ENCODE results near the gene CTSF.
"Not testable (repeated sequence)": the region's sequence is repeated elsewhere in the genome, so short reads cannot be mapped to it uniquely, and the experiment has no call there.

The CTSF gene

GRCh38 chr11:66586136-66586535 is 17.7 kb upstream of the CTSF start:
- no peak for TF ChIP-seq CTCF (conservative IDR thresholded peaks at IDR 0.05)
- no peak overlapping the region for H3K27ac ChIP-seq

- H3K27ac ChIP-seq, result not testable (repeated sequence)
Observed at GRCh38 chr11:66585447-66585846, 17.0 kb upstream of the CTSF start.

GRCh38 chr11:66582565-66583147 is 14.2 kb upstream of the CTSF start:
- H3K27ac ChIP-seq, result not testable (repeated sequence)

GRCh38 chr11:66581261-66581660 is 12.9 kb upstream of the CTSF start:
- H3K27ac ChIP-seq, result no peak overlapping the region
- TF ChIP-seq CTCF (conservative IDR thresholded peaks at IDR 0.05), result no peak

- no peak overlapping the region for H3K27ac ChIP-seq
- TF ChIP-seq CTCF (conservative IDR thresholded peaks at IDR 0.05), result no peak
Observed at GRCh38 chr11:66580803-66581202, 12.4 kb upstream of the CTSF start.

GRCh38 chr11:66579017-66579606 is 10.7 kb upstream of the CTSF start:
- TF ChIP-seq CTCF (conservative IDR thresholded peaks at IDR 0.05), result peak; percentile 100
- H3K27ac ChIP-seq, result no peak overlapping the region

GRCh38 chr11:66570850-66571180 is 2.4 kb upstream of the CTSF start:
- TF ChIP-seq CTCF (conservative IDR thresholded peaks at IDR 0.05), result no peak
- no peak overlapping the region for H3K27ac ChIP-seq

- no peak for TF ChIP-seq CTCF (conservative IDR thresholded peaks at IDR 0.05)
- H3K27ac ChIP-seq, result no peak overlapping the region
Observed at GRCh38 chr11:66570079-66570849, 1.9 kb upstream of the CTSF start.
